Naive thymus-derived CD8-positive, alpha-beta T cell (primary cell): ENCODE data around the gene MAPKAP1. TPM values are rescaled to one million over a fixed set of nuclear protein-coding genes. Genes with fewer than 3 reads are reported as not detected.
A peak's percentile ranks its signal among the peaks of the same experiment; 100 is the strongest.

Experiments used
- ATAC-seq, 2 donors: fragments of 150-1000 bp; cut with Tn5 transposase in 1 of 2; sonication (Bioruptor Pico), chemical (Tn5 transposase) in 1 of 2; 1 replicate in 1 of 2; 2 replicates in 1 of 2; pipeline ENCODE4 v1.10.0; 2021; ENCODE audit warnings: mild to moderate bottlenecking in 2 of 2, moderate library complexity in 2 of 2
- POLR2A ChIA-PET: fragments of 350-600 bp; sonication (Branson Sonifier 250); formaldehyde crosslinking; loops from one replicate; lab custom pipeline; 2021; ENCODE audit warnings: antibody characterized with exemption; lab: Charles Lee
- DNase-seq, 10 donors: peaks; one replicate each; pipeline versions ENCODE4 v3.0.0 to v3.0.0-alpha.2; 2020 to 2022
- H3K27ac Mint-ChIP-seq, 10 donors: one replicate each; pipeline ENCODE4 v1.8.0; 2020 to 2022; ENCODE audit warnings: mild to moderate bottlenecking in 10 of 10, mixed read lengths in 10 of 10, moderate library complexity in 4 of 10, inconsistent platforms in 1 of 10
- H3K27me3 Mint-ChIP-seq, 5 donors: one replicate each; pipeline ENCODE4 v1.8.0; 2021 to 2022; ENCODE audit warnings: mixed read lengths in 5 of 5
- H3K36me3 Mint-ChIP-seq, 3 donors: one replicate each; pipeline ENCODE4 v1.8.0; 2020 to 2022; ENCODE audit warnings: mixed read lengths in 3 of 3, mild to moderate bottlenecking in 2 of 3, inconsistent platforms in 1 of 3
- H3K4me1 Mint-ChIP-seq, 4 donors: one replicate each; pipeline ENCODE4 v1.8.0; 2021 to 2022; ENCODE audit warnings: mixed read lengths in 4 of 4
- H3K4me3 Mint-ChIP-seq, 10 donors: one replicate each; pipeline ENCODE4 v1.8.0; 2020 to 2022; ENCODE audit warnings: mild to moderate bottlenecking in 10 of 10, mixed read lengths in 10 of 10, moderate library complexity in 6 of 10, inconsistent platforms in 1 of 10
- H3K9me3 Mint-ChIP-seq, 9 donors: one replicate each; pipeline ENCODE4 v1.8.0; 2020 to 2022; ENCODE audit warnings: mixed read lengths in 9 of 9, mild to moderate bottlenecking in 3 of 9, inconsistent platforms in 1 of 9, moderate library complexity in 1 of 9
- polyA plus RNA-seq, 3 donors: library from polyadenylated mRNA; unstranded; fragments of 300-500 nt; fragmentation: Illumina TruSeq; gene quantifications; one replicate each; pipeline ENCODE4 v1.2.3, GENCODE V29; 2021
- total RNA-seq, 8 experiments: library from RNA in 2 of 8; stranded (reverse) in 2 of 8; gene quantifications; one replicate each; pipeline ENCODE4 v1.2.3 and lab custom pipeline; 2021 to 2026

MAPKAP1 gene
- total and polyA plus RNA-seq, 5 experiments from 2014 or later: 50.0 to 69.6 (median 53.5) TPM

- Mint-ChIP-seq H3K27me3 (no peaks in the 10 kb centered on the region), H3K36me3 (peaks cover 6 to 33% (median 7%) of the 10 kb centered on the region in 3 donors), H3K9me3 (no peaks in the 10 kb centered on the region), H3K4me1 (peaks cover 9 to 20% (median 14%) of the 10 kb centered on the region in 4 donors), H3K27ac (no peak overlapping the region), H3K4me3 (no peak overlapping the region)
- DNase-seq (no peak), ATAC-seq (no peak)
- POLR2A ChIA-PET: no interaction called here
Measured at GRCh38 chr9:125659954-125660353, 47.1 kb downstream of the MAPKAP1 start.

- no peak overlapping the region for H3K27ac Mint-ChIP-seq
- DNase-seq: no peak
- H3K4me1 Mint-ChIP-seq: peaks cover 9 to 20% (median 15%) of the 10 kb centered on the region in 4 donors
- no peak overlapping the region for H3K4me3 Mint-ChIP-seq
- H3K27me3 Mint-ChIP-seq: no peaks in the 10 kb centered on the region
- H3K36me3 Mint-ChIP-seq: peaks cover 7 to 37% (median 9%) of the 10 kb centered on the region in 3 donors
- no peak for ATAC-seq
- POLR2A ChIA-PET: no interaction called here
- no peaks in the 10 kb centered on the region for H3K9me3 Mint-ChIP-seq
Measured at GRCh38 chr9:125659201-125659840, 47.7 kb downstream of the MAPKAP1 start.

GRCh38 chr9:125656560-125656959 is 50.4 kb downstream of the MAPKAP1 start:
- POLR2A ChIA-PET: interaction anchor here (0.7 kb wide), 1 partner anchor 954 kb away, joined by 3 read pairs; no protein-coding TSS in a partner anchor
- DNase-seq (no peak), ATAC-seq (no peak)
- no peak overlapping the region for H3K4me3 Mint-ChIP-seq
- no peaks in the 10 kb centered on the region for H3K9me3 Mint-ChIP-seq
- H3K27me3 Mint-ChIP-seq: no peaks in the 10 kb centered on the region
- H3K36me3 Mint-ChIP-seq: peaks cover 7 to 59% (median 10%) of the 10 kb centered on the region in 3 donors
- H3K4me1 Mint-ChIP-seq: peaks cover 11 to 18% (median 17%) of the 10 kb centered on the region in 4 donors
- no peak overlapping the region for H3K27ac Mint-ChIP-seq

GRCh38 chr9:125655691-125656410 is 51.2 kb downstream of the MAPKAP1 start:
- Mint-ChIP-seq H3K27me3 (no peaks in the 10 kb centered on the region), H3K27ac (peak overlapping the region in 1 of 10 donors; percentile 37), H3K4me1 (peaks cover 13 to 23% (median 22%) of the 10 kb centered on the region in 4 donors), H3K9me3 (no peaks in the 10 kb centered on the region), H3K4me3 (no peak overlapping the region), H3K36me3 (peaks cover 7 to 65% (median 15%) of the 10 kb centered on the region in 3 donors)
- POLR2A ChIA-PET: interaction anchor here (0.7 kb wide), 1 partner anchor 955 kb away, joined by 3 read pairs; no protein-coding TSS in a partner anchor
- DNase-seq (no peak), ATAC-seq (no peak)

- H3K9me3 Mint-ChIP-seq: no peaks in the 10 kb centered on the region
- ATAC-seq (no peak), DNase-seq (no peak)
- POLR2A ChIA-PET: no interaction called here
- H3K4me3 Mint-ChIP-seq: no peak overlapping the region
- peaks cover 19 to 30% (median 29%) of the 10 kb centered on the region in 4 donors for H3K4me1 Mint-ChIP-seq
- H3K36me3 Mint-ChIP-seq: peaks cover 7 to 69% (median 15%) of the 10 kb centered on the region in 3 donors
- H3K27me3 Mint-ChIP-seq: no peaks in the 10 kb centered on the region
- no peak overlapping the region for H3K27ac Mint-ChIP-seq
Measured at GRCh38 chr9:125655066-125655633, 51.9 kb downstream of the MAPKAP1 start.

GRCh38 chr9:125654121-125654520 is 52.9 kb downstream of the MAPKAP1 start:
- ATAC-seq: no peak
- H3K36me3 Mint-ChIP-seq: peaks cover 7 to 78% (median 17%) of the 10 kb centered on the region in 3 donors
- POLR2A ChIA-PET: no interaction called here

GRCh38 chr9:125653325-125653724 is 53.7 kb downstream of the MAPKAP1 start:
- Mint-ChIP-seq H3K36me3 (peaks cover 7 to 80% (median 18%) of the 10 kb centered on the region in 3 donors), H3K9me3 (no peaks in the 10 kb centered on the region), H3K4me1 (peaks cover 31 to 47% (median 42%) of the 10 kb centered on the region in 4 donors), H3K4me3 (no peak overlapping the region), H3K27ac (peak overlapping the region in 1 of 10 donors; percentile 26), H3K27me3 (no peaks in the 10 kb centered on the region)
- ATAC-seq (no peak), DNase-seq (no peak)
- POLR2A ChIA-PET: no interaction called here

More at GRCh38 chr9:125654121-125654520, 52.9 kb downstream of the MAPKAP1 start:
- DNase-seq: no peak
- Mint-ChIP-seq H3K4me3 (no peak overlapping the region), H3K4me1 (peaks cover 27 to 41% (median 38%) of the 10 kb centered on the region in 4 donors), H3K9me3 (no peaks in the 10 kb centered on the region), H3K27me3 (no peaks in the 10 kb centered on the region), H3K27ac (no peak overlapping the region)

- Mint-ChIP-seq H3K27ac (peak overlapping the region in 3 of 10 donors; percentile 8 to 36 (median 16)), H3K9me3 (no peaks in the 10 kb centered on the region), H3K27me3 (no peaks in the 10 kb centered on the region), H3K4me3 (no peak overlapping the region), H3K36me3 (peaks cover 2 to 79% (median 17%) of the 10 kb centered on the region in 3 donors), H3K4me1 (peaks cover 30 to 53% (median 43%) of the 10 kb centered on the region in 4 donors)
- POLR2A ChIA-PET: interaction anchor here (0.6 kb wide), 1 partner anchor 44 kb away, joined by 3 read pairs; no protein-coding TSS in a partner anchor
- ATAC-seq: no peak
- no peak for DNase-seq
Measured at GRCh38 chr9:125652759-125653158, 54.2 kb downstream of the MAPKAP1 start.

GRCh38 chr9:125652233-125652594 is 54.8 kb downstream of the MAPKAP1 start:
- POLR2A ChIA-PET: interaction anchor here (0.6 kb wide), 1 partner anchor 44 kb away, joined by 3 read pairs; no protein-coding TSS in a partner anchor
- no peak overlapping the region for H3K4me3 Mint-ChIP-seq

GRCh38 chr9:125651576-125652232 is 55.3 kb downstream of the MAPKAP1 start:
- H3K4me1 Mint-ChIP-seq: peaks cover 37 to 63% (median 50%) of the 10 kb centered on the region in 4 donors
- H3K27me3 Mint-ChIP-seq: no peaks in the 10 kb centered on the region
- POLR2A ChIA-PET: interaction anchor here (0.7 kb wide), 1 partner anchor 31 kb away, joined by 3 read pairs; no protein-coding TSS in a partner anchor
- peak overlapping the region in 1 of 10 donors; percentile 36 for H3K27ac Mint-ChIP-seq
- DNase-seq (no peak), ATAC-seq (no peak)
- no peaks in the 10 kb centered on the region for H3K9me3 Mint-ChIP-seq
- H3K4me3 Mint-ChIP-seq: no peak overlapping the region
- peaks cover 0 to 69% (median 13%) of the 10 kb centered on the region in 3 donors for H3K36me3 Mint-ChIP-seq

More at GRCh38 chr9:125652233-125652594, 54.8 kb downstream of the MAPKAP1 start:
- Mint-ChIP-seq H3K9me3 (no peaks in the 10 kb centered on the region), H3K4me1 (peaks cover 33 to 58% (median 46%) of the 10 kb centered on the region in 4 donors), H3K27ac (peak overlapping the region in 3 of 10 donors; percentile 3 to 36 (median 7)), H3K36me3 (peaks cover 0 to 74% (median 13%) of the 10 kb centered on the region in 3 donors), H3K27me3 (no peaks in the 10 kb centered on the region)
- DNase-seq (no peak), ATAC-seq (no peak)

- H3K27me3 Mint-ChIP-seq: no peaks in the 10 kb centered on the region
- H3K4me1 Mint-ChIP-seq: peaks cover 35 to 77% (median 59%) of the 10 kb centered on the region in 4 donors
- peak overlapping the region in 5 of 10 donors; percentile 1 to 23 (median 12) for H3K4me3 Mint-ChIP-seq
- ATAC-seq (peak in 1 of 2 donors; percentile 45), DNase-seq (no peak)
- no peaks in the 10 kb centered on the region for H3K9me3 Mint-ChIP-seq
- peak overlapping the region; percentile 16 to 78 (median 52) for H3K27ac Mint-ChIP-seq
- peaks cover 0 to 58% (median 13%) of the 10 kb centered on the region in 3 donors for H3K36me3 Mint-ChIP-seq
- POLR2A ChIA-PET: no interaction called here
Measured at GRCh38 chr9:125650271-125650737, 56.7 kb downstream of the MAPKAP1 start.

GRCh38 chr9:125649826-125650225 is 57.2 kb downstream of the MAPKAP1 start:
- Mint-ChIP-seq H3K36me3 (peaks cover 0 to 57% (median 13%) of the 10 kb centered on the region in 3 donors), H3K27me3 (no peaks in the 10 kb centered on the region), H3K27ac (peak overlapping the region in 8 of 10 donors; percentile 16 to 78 (median 56)), H3K4me1 (peaks cover 39 to 82% (median 63%) of the 10 kb centered on the region in 4 donors), H3K9me3 (no peaks in the 10 kb centered on the region), H3K4me3 (peak overlapping the region in 3 of 10 donors; percentile 2 to 20 (median 12))
- ATAC-seq (no peak), DNase-seq (no peak)
- POLR2A ChIA-PET: no interaction called here
